Thyroid gland (tissue), 4 donors: ENCODE data around the gene SEL1L3.

Experiments used
- CTCF ChIP-seq, 6 experiments: fragments of 200-600 bp in 3 of 6; fragments of 450-650 bp in 3 of 6; sonication (generic) in 3 of 6; IDR thresholded peaks; one replicate each; pipeline ENCODE4 v1.5.1; 2016 to 2019; ENCODE audit warnings: antibody characterized with exemption in 6 of 6, mild to moderate bottlenecking in 2 of 6, inconsistent platforms in 1 of 6, moderate library complexity in 1 of 6
- POLR2A ChIP-seq, 2 donors: fragments of 450-650 bp; IDR thresholded peaks; one replicate each; pipeline ENCODE4 v1.6.1; 2017; ENCODE audit warnings: antibody characterized with exemption in 2 of 2, mild to moderate bottlenecking in 2 of 2, moderate library complexity in 1 of 2

GRCh38 chr4:25835384-25835783 is 27.4 kb downstream of the SEL1L3 start:
- TF ChIP-seq CTCF (IDR thresholded peaks at IDR 0.05) (no peak), POLR2A (IDR thresholded peaks at IDR 0.05) (no peak)
